WI38 (cell line): ENCODE data around the gene FAM90A26.
"Not testable (repeated sequence)": the region's sequence is repeated elsewhere in the genome, so short reads cannot be mapped to it uniquely, and the experiment has no call there.

Experiments
- H3K4me3 ChIP-seq: 2 replicates; pipeline ENCODE4 v1.5.1; 2011; ENCODE audit warnings: low read depth, mild to moderate bottlenecking, control low read depth, low read length

Gene FAM90A26

GRCh38 chr4:9152180-9153007 lies 17.8 kb upstream of the FAM90A26 start:
- H3K4me3 ChIP-seq = peak overlapping the region; percentile 63

GRCh38 chr4:9153008-9153570 lies 17.1 kb upstream of the FAM90A26 start:
- H3K4me3 ChIP-seq = peak overlapping the region; percentile 67

GRCh38 chr4:9153571-9154157 lies 16.5 kb upstream of the FAM90A26 start:
- H3K4me3 ChIP-seq = peak overlapping the region; percentile 67

DNA sequence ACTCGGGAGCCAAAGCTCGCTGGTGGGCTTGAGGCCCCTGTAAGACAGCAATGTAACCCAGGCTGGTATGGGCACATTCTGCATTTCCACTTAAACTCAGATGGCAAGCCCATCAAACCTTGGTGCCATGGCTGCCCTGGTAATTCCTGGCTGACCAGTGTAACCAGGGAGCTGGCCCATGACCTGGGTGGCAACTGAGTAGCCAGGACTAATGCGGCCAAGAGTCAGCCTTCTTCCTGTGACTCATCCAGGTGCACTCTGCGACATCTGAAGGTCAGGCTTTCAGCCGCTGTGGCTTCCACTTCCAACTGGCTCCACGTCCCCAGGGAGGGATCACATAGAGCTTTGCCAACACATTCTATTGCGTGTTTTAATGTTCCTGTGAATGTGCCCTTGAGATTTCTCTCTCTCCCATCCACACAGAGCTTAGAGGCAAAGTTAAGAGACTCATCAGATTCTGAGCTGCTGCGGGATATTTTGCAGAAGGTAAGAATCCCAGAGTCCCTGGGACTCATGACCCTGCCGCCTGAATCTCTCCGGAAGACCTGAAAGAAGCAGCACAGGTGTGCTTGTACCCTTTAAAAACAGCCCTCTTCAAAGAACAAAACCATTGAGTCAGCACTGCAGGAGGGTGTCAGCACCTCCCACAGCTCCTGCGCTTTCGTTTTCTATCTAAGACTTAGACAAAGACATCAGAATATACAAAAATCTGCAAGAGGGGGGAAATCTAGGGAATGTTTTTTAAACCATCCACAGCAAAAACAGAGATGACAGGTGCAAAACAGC lies 14.9 kb upstream of the FAM90A26 start:
- H3K4me3 ChIP-seq = not testable (repeated sequence)

DNA sequence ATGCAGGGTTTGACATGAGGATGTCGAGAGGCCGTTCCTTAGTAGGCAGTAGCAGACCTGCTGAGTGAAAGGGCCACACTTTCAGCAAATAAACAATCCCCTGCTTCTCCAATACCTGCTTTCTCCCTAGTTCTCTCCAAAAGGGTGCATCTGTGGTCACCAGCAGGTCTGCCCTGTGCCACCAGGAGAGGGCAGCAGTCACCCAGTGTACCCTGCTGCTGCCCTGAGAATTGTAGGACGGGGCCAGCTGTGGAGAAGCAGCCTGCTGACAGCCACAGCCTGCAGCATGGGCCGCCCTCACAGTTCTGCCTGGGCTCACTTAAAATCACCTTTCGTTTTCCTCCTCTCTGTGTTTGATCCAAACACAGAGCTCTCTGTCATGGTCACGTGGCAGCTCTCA lies 11.8 kb upstream of the FAM90A26 start:
- H3K4me3 ChIP-seq = not testable (repeated sequence)

DNA sequence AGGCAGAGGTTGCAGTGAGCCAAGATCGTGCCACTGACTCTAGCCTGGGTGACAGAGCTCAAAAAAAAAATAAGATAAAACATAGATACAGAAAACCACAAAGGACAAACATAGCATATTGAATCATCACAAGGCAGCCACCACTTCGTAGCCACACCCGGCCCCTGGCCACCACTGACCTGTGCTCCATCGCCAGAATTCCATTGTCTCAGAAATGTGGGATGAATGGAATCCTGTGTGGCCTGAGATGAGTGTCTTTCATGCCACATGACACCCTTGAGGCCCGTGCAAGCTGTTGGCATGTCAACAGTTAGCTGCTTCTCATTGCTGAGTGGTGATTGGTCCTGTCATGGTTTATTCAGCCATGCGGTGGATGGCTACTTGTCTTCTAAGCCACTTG lies 10.2 kb upstream of the FAM90A26 start:
- not testable (repeated sequence) for H3K4me3 ChIP-seq

- not testable (repeated sequence) for H3K4me3 ChIP-seq
These were observed 4.2 kb upstream of the FAM90A26 start for GRCh38 chr4:9165990-9166389.

- H3K4me3 ChIP-seq = not testable (repeated sequence)
These were observed 40.1 kb downstream of the FAM90A26 start, which contains the start of gene USP17L10 for GRCh38 chr4:9210357-9210756. Gene USP17L10 (plus strand): TSS chr4:9210657. CDS start chr4:9210657, 0 bp downstream.

DNA sequence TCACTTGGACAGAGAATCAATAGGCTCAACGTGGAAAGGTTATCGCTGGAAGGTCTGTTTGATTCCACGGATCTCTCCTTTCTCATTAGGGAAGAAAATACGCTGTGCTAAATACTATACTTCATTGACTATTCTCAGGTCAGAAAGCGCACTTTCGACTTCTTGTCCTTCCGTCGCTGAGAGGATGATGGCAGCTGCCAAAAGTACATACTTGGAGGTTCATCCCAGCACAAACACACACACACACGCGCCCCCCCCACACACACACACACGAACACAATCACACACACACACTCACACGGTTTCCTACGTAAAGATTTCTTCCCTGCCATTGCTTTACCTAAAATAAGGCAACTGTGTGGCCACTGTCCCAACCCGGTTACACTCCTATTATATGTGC lies 44.5 kb downstream of the FAM90A26 start:
- H3K4me3 ChIP-seq = not testable (repeated sequence)

GRCh38 chr4:9215105-9215504 lies 44.9 kb downstream of the FAM90A26 start, which contains the start of gene USP17L11:
Gene USP17L11 (plus strand): TSS chr4:9215405. CDS start chr4:9215405, 0 bp downstream.
- H3K4me3 ChIP-seq = not testable (repeated sequence)

- not testable (repeated sequence) for H3K4me3 ChIP-seq
These were observed 49.6 kb downstream of the FAM90A26 start, which contains the start of gene USP17L12 for GRCh38 chr4:9219852-9220251. Gene USP17L12 (plus strand): TSS chr4:9220152. CDS start chr4:9220152, 0 bp downstream.

DNA sequence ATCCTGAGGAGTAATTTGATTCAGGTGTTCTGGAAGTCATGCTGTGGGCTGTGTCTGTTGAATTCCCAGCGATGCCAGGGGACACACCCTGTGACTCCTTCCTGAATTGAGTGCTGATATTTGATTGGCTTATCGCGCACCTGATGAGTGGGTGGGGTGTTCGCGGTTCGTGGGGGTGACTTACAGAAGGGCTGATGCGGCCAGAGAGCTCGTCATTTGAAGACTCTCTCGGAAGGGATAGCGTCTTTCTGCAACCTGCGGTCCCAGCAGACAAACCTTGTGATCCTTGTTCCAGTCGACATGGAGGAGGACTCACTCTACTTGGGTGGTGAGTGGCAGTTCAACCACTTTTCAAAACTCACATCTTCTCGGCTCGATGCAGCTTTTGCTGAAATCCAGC lies 54.4 kb downstream of the FAM90A26 start, which contains the start of gene USP17L13:
USP17L13 (plus strand) TSS at position 301 of the 400 bp plus-strand sequence; CDS start at position 301, 0 bp downstream.
- H3K4me3 ChIP-seq = not testable (repeated sequence)
